Vagina (tissue), 2 donors: ENCODE measurements around the gene FAM120B. TPM values are rescaled to one million over a fixed set of nuclear protein-coding genes. Genes with fewer than 3 reads are reported as not detected.
"Not testable (repeated sequence)": the region's sequence is repeated elsewhere in the genome, so short reads cannot be mapped to it uniquely, and the experiment has no call there.

Experiments
- DNase-seq, 2 donors: peaks; one replicate each; pipeline ENCODE4 v3.0.0-alpha.2; 2017; ENCODE audit errors: extremely low spot score in 2 of 2
- H3K27ac ChIP-seq: fragments of 200-600 bp; sonication (generic); one replicate; pipeline ENCODE4 v1.5.1; 2019
- H3K27me3 ChIP-seq: fragments of 200-600 bp; sonication (generic); one replicate; pipeline ENCODE4 v1.5.1; 2019
- H3K36me3 ChIP-seq, 2 donors: fragments of 200-600 bp; sonication (generic); one replicate each; pipeline ENCODE4 v1.5.1; 2017 to 2019
- H3K4me1 ChIP-seq: fragments of 200-600 bp; sonication (generic); one replicate; pipeline ENCODE4 v1.5.1; 2019
- H3K4me3 ChIP-seq, 2 donors: fragments of 200-600 bp; sonication (generic); 1 replicate in 1 of 2; 2 replicates in 1 of 2; pipeline ENCODE4 v1.5.1; 2016 to 2019
- H3K9me3 ChIP-seq: fragments of 200-600 bp; sonication (generic); one replicate; pipeline ENCODE4 v1.5.1; 2019
- CTCF ChIP-seq, 3 experiments: fragments of 450-650 bp in 2 of 3; fragments of 200-600 bp in 1 of 3; sonication (generic) in 1 of 3; IDR thresholded peaks; one replicate each; pipeline ENCODE4 v1.5.1; 2017 to 2019; ENCODE audit warnings: antibody characterized with exemption in 3 of 3, mild to moderate bottlenecking in 2 of 3, moderate library complexity in 2 of 3
- POLR2A ChIP-seq, 2 donors: fragments of 450-650 bp; IDR thresholded peaks; one replicate each; pipeline ENCODE4 v1.6.1; 2017; ENCODE audit warnings: antibody characterized with exemption in 2 of 2, mild to moderate bottlenecking in 2 of 2, moderate library complexity in 2 of 2
- POLR2AphosphoS5 ChIP-seq, 2 donors: sonication (generic); formaldehyde crosslinking; IDR thresholded peaks; one replicate each; pipeline ENCODE4 v1.9.0; 2017; ENCODE audit warnings: antibody characterized with exemption in 2 of 2, mild to moderate bottlenecking in 2 of 2, low read depth in 1 of 2; ENCODE audit not compliant: insufficient read depth in 1 of 2
- intact Hi-C: fragments of 100-400 bp; cut with DNase I; formaldehyde crosslinking; loops from one replicate; pipeline ENCODE4 v1.15.1; 2023
- total RNA-seq: library from RNA; depleted of rRNA; stranded (reverse); fragments of >200 nt; gene quantifications from one replicate; pipeline ENCODE4 v1.2.3, GENCODE V29; 2016

Gene FAM120B
- total RNA-seq, 1 donor from 2014 or later, result 34.6 TPM

- Histone ChIP-seq H3K4me1 (no peaks in the 10 kb centered on the region), H3K4me3 (no peak overlapping the region), H3K27ac (no peak overlapping the region), H3K9me3 (no peaks in the 10 kb centered on the region), H3K36me3 (no peaks in the 10 kb centered on the region), H3K27me3 (no peaks in the 10 kb centered on the region)
- no peak for TF ChIP-seq CTCF (IDR thresholded peaks at IDR 0.05)
- TF ChIP-seq POLR2AphosphoS5 (IDR thresholded peaks at IDR 0.05; ENCODE audit: insufficient read depth in 1 of 2, low read depth in 1 of 2), result no peak
- no peak for TF ChIP-seq POLR2A (IDR thresholded peaks at IDR 0.05)
- intact Hi-C loops, result no loop called here
- no peak for DNase-seq
These were observed 45.9 kb upstream of the FAM120B start for GRCh38 chr6:170260686-170261085.

GRCh38 chr6:170261643-170262488 lies 44.7 kb upstream of the FAM120B start:
- TF ChIP-seq POLR2AphosphoS5 (IDR thresholded peaks at IDR 0.05; ENCODE audit: insufficient read depth in 1 of 2, low read depth in 1 of 2), result no peak
- TF ChIP-seq CTCF (IDR thresholded peaks at IDR 0.05), result no peak
- TF ChIP-seq POLR2A (IDR thresholded peaks at IDR 0.05), result no peak
- no peaks in the 10 kb centered on the region for H3K9me3 ChIP-seq
- no peaks in the 10 kb centered on the region for H3K27me3 ChIP-seq
- no peak overlapping the region for H3K27ac ChIP-seq
- H3K4me1 ChIP-seq, result no peaks in the 10 kb centered on the region
- intact Hi-C loops, result no loop called here
- DNase-seq, result no peak
- H3K4me3 ChIP-seq, result no peak overlapping the region
- H3K36me3 ChIP-seq, result no peaks in the 10 kb centered on the region

- Histone ChIP-seq H3K4me3 (no peak overlapping the region), H3K27ac (no peak overlapping the region), H3K36me3 (no peaks in the 10 kb centered on the region), H3K4me1 (no peaks in the 10 kb centered on the region), H3K9me3 (no peaks in the 10 kb centered on the region), H3K27me3 (no peaks in the 10 kb centered on the region)
- TF ChIP-seq POLR2AphosphoS5 (IDR thresholded peaks at IDR 0.05; ENCODE audit: insufficient read depth in 1 of 2, low read depth in 1 of 2), result no peak
- TF ChIP-seq CTCF (IDR thresholded peaks at IDR 0.05), result no peak
- intact Hi-C loops, result no loop called here
- no peak for DNase-seq
These were observed 44.0 kb upstream of the FAM120B start for GRCh38 chr6:170262489-170263088.

GRCh38 chr6:170263410-170263809 lies 43.1 kb upstream of the FAM120B start:
- H3K27me3 ChIP-seq, result no peaks in the 10 kb centered on the region
- no peaks in the 10 kb centered on the region for H3K4me1 ChIP-seq
- no peak overlapping the region for H3K4me3 ChIP-seq
- H3K27ac ChIP-seq, result no peak overlapping the region
- no peak for DNase-seq
- no peaks in the 10 kb centered on the region for H3K36me3 ChIP-seq
- TF ChIP-seq CTCF (IDR thresholded peaks at IDR 0.05) (no peak), POLR2A (IDR thresholded peaks at IDR 0.05) (no peak)
- H3K9me3 ChIP-seq, result no peaks in the 10 kb centered on the region
- intact Hi-C loops, result no loop called here

- TF ChIP-seq POLR2A (IDR thresholded peaks at IDR 0.05) (no peak), CTCF (IDR thresholded peaks at IDR 0.05) (no peak), POLR2AphosphoS5 (IDR thresholded peaks at IDR 0.05; ENCODE audit: insufficient read depth in 1 of 2, low read depth in 1 of 2) (no peak)
- DNase-seq, result no peak
- Histone ChIP-seq H3K9me3 (no peaks in the 10 kb centered on the region), H3K4me1 (no peaks in the 10 kb centered on the region), H3K27me3 (no peaks in the 10 kb centered on the region), H3K36me3 (no peaks in the 10 kb centered on the region), H3K4me3 (no peak overlapping the region), H3K27ac (no peak overlapping the region)
- intact Hi-C loops, result no loop called here
These were observed 42.5 kb upstream of the FAM120B start for GRCh38 chr6:170264086-170264485.

GRCh38 chr6:170264644-170265043 lies 41.9 kb upstream of the FAM120B start:
- H3K4me1 ChIP-seq, H3K36me3 ChIP-seq, DNase-seq, intact Hi-C loops, H3K9me3 ChIP-seq, H3K4me3 ChIP-seq, H3K27me3 ChIP-seq, H3K27ac ChIP-seq: not testable (repeated sequence)
